ENCODE measurements around the gene GABBR2. TPM values are rescaled to one million over a fixed set of nuclear protein-coding genes. Genes with fewer than 3 reads are reported as not detected.
"Not testable (repeated sequence)": the region's sequence is repeated elsewhere in the genome, so short reads cannot be mapped to it uniquely, and the experiment has no call there.

GABBR2 gene
- total and polyA plus RNA-seq, 7 experiments from 2014 or later: not detected

DNA sequence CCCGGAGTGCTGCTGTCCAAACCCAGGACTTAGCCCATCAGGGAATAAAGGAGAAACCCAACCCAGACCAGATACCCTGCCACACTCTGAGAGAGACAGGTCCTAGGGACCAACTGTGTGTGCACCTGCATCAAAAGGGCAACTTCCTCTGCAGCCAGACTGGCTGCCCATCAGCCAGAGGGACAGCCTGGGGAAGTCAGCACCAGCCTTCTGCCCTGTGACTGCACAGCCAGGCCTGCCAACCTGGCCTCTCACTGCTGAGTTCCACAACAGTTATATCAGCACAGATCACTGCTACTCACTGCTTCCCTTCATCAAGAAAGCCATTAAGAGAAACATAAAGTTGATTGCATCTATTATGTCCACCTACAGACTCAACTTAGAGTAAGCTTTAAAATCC lies 18.0 kb downstream of the GABBR2 start:
- ATAC-seq: no peak
- Mint-ChIP-seq H3K4me1 (peaks cover 0 to 5% (median 0%) of the 10 kb centered on the region in 7 donors), H3K27ac (no peak overlapping the region), H3K27me3 (peaks cover 4 to 18% (median 10%) of the 10 kb centered on the region in 5 donors), H3K9me3 (peaks cover 0 to 2% (median 0%) of the 10 kb centered on the region in 11 donors), H3K36me3 (no peaks in the 10 kb centered on the region), H3K4me3 (no peak overlapping the region)
- H3K9me3 ChIP-seq (ENCODE audit: control insufficient read depth in 2 of 3, low read length in 3 of 3): no peaks in the 10 kb centered on the region
- CTCF ChIA-PET: no interaction called here
- intact Hi-C loops (cut with micrococcal nuclease): no loop called here
- DNase-seq: no peak
- no peak overlapping the region for H3K4me3 ChIP-seq (ENCODE audit: low read length)
- H3K27me3 ChIP-seq (ENCODE audit: control insufficient read depth in 2 of 2, insufficient read depth in 2 of 2, low read length in 2 of 2): no peaks in the 10 kb centered on the region
- POLR2A ChIA-PET: no interaction called here
- no peaks in the 10 kb centered on the region for H3K36me3 ChIP-seq (ENCODE audit: control insufficient read depth in 2 of 3, insufficient read depth in 3 of 3, low read length in 3 of 3)
- H3K4me1 ChIP-seq (ENCODE audit: control insufficient read depth in 2 of 2, insufficient read depth in 2 of 2, low read length in 2 of 2): no peaks in the 10 kb centered on the region
- H3K27ac ChIP-seq (ENCODE audit: low read depth, low read length): no peak overlapping the region

DNA sequence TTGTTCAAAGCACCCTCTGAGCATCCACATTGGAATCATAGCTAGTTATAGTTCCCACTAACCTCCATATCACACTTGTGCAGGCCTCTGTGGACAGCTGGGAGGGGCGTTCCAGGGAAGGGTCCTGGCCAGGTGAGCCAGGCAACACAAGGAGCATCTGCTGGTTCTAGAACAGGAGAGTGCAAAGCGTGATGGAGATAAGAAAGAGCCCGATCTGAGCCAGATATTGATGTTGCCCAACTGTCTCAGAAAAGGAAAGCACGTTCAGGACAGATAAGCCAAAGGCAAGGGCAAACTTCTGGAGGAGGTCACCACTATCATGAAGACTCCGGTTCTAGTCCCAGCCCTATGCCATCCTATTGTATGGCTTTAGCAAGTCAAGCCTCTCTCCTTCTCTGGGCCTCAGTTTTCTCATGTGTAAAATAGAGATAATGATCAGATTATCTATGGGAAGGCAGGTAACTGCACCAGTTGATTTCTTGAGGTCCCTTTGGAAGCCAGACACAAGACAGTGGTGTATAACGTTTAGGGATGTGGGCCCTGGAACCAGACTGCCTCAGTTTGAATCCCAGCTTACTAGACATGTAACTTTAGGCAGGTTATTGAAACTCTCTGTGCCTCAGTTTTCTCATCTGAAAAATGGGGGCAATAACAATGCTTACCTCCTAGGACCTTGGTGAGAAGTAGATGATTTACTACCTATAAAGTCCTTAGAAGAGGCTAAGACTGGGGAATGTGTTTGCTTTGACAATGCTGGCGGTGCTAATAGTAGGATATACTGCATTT lies 19.8 kb downstream of the GABBR2 start:
- intact Hi-C loops (cut with micrococcal nuclease): no loop called here
- no peak for ATAC-seq
- Histone ChIP-seq H3K36me3 (ENCODE audit: control insufficient read depth in 2 of 3, insufficient read depth in 3 of 3, low read length in 3 of 3) (no peaks in the 10 kb centered on the region), H3K4me1 (ENCODE audit: control insufficient read depth in 2 of 2, insufficient read depth in 2 of 2, low read length in 2 of 2) (no peaks in the 10 kb centered on the region), H3K27me3 (ENCODE audit: control insufficient read depth in 2 of 2, insufficient read depth in 2 of 2, low read length in 2 of 2) (no peaks in the 10 kb centered on the region), H3K27ac (ENCODE audit: low read depth, low read length) (no peak overlapping the region), H3K9me3 (ENCODE audit: control insufficient read depth in 2 of 3, low read length in 3 of 3) (no peaks in the 10 kb centered on the region), H3K4me3 (ENCODE audit: low read length) (no peak overlapping the region)
- peaks cover 0 to 10% (median 4%) of the 10 kb centered on the region in 5 donors for H3K27me3 Mint-ChIP-seq
- ChIA-PET CTCF (no interaction called here), POLR2A (no interaction called here)
- DNase-seq: no peak
- no peak overlapping the region for H3K27ac Mint-ChIP-seq
- peaks cover 0 to 2% (median 0%) of the 10 kb centered on the region in 11 donors for H3K9me3 Mint-ChIP-seq
- no peak overlapping the region for H3K4me3 Mint-ChIP-seq
- H3K36me3 Mint-ChIP-seq: no peaks in the 10 kb centered on the region
- H3K4me1 Mint-ChIP-seq: peaks cover 0 to 5% (median 0%) of the 10 kb centered on the region in 7 donors

DNA sequence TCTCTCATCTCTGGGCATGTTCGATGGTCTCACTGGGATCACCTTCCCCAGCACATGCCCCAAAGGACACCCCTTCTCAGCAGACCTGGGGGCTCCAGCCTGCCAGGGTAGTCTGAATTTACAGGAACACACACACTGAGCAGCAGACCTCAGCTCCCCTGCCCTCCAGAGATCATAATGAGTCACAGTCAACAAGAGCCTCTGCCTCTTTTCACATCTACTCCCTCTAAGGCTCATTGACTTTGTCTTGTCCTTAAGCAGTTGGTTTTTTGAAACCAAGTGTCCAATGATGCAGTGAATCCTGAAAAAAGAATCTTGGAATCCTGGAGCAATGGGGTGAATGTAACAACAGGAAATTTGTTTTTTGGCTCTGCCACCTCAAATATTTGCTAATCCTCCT lies 20.8 kb downstream of the GABBR2 start:
- H3K27ac Mint-ChIP-seq: no peak overlapping the region
- H3K9me3 ChIP-seq (ENCODE audit: control insufficient read depth in 2 of 3, low read length in 3 of 3): no peaks in the 10 kb centered on the region
- no peaks in the 10 kb centered on the region for H3K36me3 Mint-ChIP-seq
- H3K27ac ChIP-seq (ENCODE audit: low read depth, low read length): no peak overlapping the region
- H3K27me3 Mint-ChIP-seq: peaks cover 0 to 10% (median 0%) of the 10 kb centered on the region in 5 donors
- H3K27me3 ChIP-seq (ENCODE audit: control insufficient read depth in 2 of 2, insufficient read depth in 2 of 2, low read length in 2 of 2): no peaks in the 10 kb centered on the region
- H3K9me3 Mint-ChIP-seq: peaks cover 0 to 2% (median 0%) of the 10 kb centered on the region in 11 donors
- DNase-seq (no peak), ATAC-seq (no peak)
- ChIA-PET CTCF (no interaction called here), POLR2A (no interaction called here)
- no peaks in the 10 kb centered on the region for H3K4me1 ChIP-seq (ENCODE audit: control insufficient read depth in 2 of 2, insufficient read depth in 2 of 2, low read length in 2 of 2)
- intact Hi-C loops (cut with micrococcal nuclease): no loop called here
- H3K4me3 Mint-ChIP-seq: no peak overlapping the region
- peaks cover 0 to 5% (median 0%) of the 10 kb centered on the region in 7 donors for H3K4me1 Mint-ChIP-seq
- H3K36me3 ChIP-seq (ENCODE audit: control insufficient read depth in 2 of 3, insufficient read depth in 3 of 3, low read length in 3 of 3): no peaks in the 10 kb centered on the region
- H3K4me3 ChIP-seq (ENCODE audit: low read length): no peak overlapping the region

DNA sequence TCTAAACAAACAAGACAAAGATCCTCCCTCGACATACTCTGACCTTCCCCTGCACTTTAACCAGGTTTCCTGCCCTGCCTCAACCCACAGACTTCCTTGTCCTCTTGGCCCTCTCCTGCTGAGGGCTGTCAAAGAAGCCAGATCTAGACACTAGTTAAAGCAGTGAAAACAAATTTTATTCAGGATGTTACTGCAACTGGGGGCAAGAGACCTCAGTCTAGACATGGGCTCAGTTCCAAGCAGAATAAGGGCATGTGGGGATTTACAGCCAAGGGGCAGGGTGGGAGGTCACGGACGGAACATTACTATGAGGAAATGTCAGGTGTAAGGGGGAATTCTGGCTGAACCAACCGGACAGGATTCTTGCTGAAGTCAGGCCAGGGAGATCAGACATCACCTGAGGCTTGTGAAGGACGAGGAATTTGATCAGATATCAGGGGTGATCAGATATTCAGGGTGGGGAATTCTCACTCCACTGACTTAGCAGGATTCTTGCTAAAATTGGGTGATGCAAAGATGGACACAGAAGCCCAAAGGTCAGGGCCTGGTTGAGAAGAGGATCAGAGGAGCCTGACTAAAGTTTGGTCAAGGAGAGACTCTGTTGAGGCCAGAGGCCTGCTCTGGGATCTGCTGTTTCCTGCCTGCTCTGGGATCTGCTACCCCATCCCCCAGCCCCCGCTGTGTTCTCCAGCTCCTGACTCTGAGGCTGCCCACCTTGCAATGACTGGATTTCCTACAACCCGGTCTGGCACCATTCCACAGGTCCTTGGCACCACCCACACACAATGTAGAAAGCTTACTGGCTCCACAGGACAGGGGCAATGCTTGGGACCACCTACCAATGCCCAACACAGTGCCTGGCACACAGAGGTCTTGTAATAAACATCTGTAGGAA lies 21.5 kb downstream of the GABBR2 start:
- H3K27me3 Mint-ChIP-seq: peaks cover 0 to 10% (median 0%) of the 10 kb centered on the region in 5 donors
- no peaks in the 10 kb centered on the region for H3K27me3 ChIP-seq (ENCODE audit: control insufficient read depth in 2 of 2, insufficient read depth in 2 of 2, low read length in 2 of 2)
- H3K4me1 ChIP-seq (ENCODE audit: control insufficient read depth in 2 of 2, insufficient read depth in 2 of 2, low read length in 2 of 2): no peaks in the 10 kb centered on the region
- ATAC-seq: no peak
- no peak overlapping the region for H3K27ac Mint-ChIP-seq
- H3K9me3 ChIP-seq (ENCODE audit: control insufficient read depth in 2 of 3, low read length in 3 of 3): no peaks in the 10 kb centered on the region
- ChIA-PET POLR2A (no interaction called here), CTCF (no interaction called here)
- no peak overlapping the region for H3K4me3 ChIP-seq (ENCODE audit: low read length)
- no peak for DNase-seq
- intact Hi-C loops (cut with micrococcal nuclease): no loop called here
- no peak overlapping the region for H3K4me3 Mint-ChIP-seq
- H3K27ac ChIP-seq (ENCODE audit: low read depth, low read length): no peak overlapping the region
- peaks cover 0 to 5% (median 0%) of the 10 kb centered on the region in 7 donors for H3K4me1 Mint-ChIP-seq
- H3K36me3 Mint-ChIP-seq: no peaks in the 10 kb centered on the region
- H3K36me3 ChIP-seq (ENCODE audit: control insufficient read depth in 2 of 3, insufficient read depth in 3 of 3, low read length in 3 of 3): no peaks in the 10 kb centered on the region
- peaks cover 0 to 2% (median 0%) of the 10 kb centered on the region in 11 donors for H3K9me3 Mint-ChIP-seq

DNA sequence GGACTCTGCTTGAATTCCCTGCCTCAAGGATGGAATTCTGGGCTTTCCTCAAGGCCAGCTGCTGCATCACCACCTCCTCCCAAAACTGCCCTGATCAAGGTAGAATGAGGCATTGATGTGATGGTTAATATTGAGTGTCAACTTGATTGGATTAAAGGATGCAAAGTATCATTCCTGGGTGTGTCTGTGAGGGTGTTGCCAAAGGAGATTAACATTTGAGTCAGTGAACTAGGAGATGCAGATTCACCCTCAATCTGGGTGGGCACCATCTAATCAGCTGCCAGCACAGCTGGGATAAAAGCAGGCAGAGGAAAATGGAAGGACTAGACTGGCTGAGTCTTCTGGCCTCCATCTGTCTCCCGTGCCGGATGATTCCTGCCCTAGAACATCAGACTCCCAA lies 23.9 kb downstream of the GABBR2 start:
- CTCF ChIA-PET: interaction anchor here (0.6 kb wide), 1 partner anchor 51 kb away, joined by 3 read pairs; no protein-coding TSS in a partner anchor
- H3K4me3 Mint-ChIP-seq; H3K4me1 Mint-ChIP-seq; intact Hi-C loops (cut with micrococcal nuclease); H3K36me3 Mint-ChIP-seq; H3K27me3 Mint-ChIP-seq; H3K27ac Mint-ChIP-seq; ATAC-seq; H3K27ac ChIP-seq (ENCODE audit: low read depth, low read length); H3K9me3 Mint-ChIP-seq; DNase-seq; H3K4me3 ChIP-seq (ENCODE audit: low read length); POLR2A ChIA-PET; H3K4me1 ChIP-seq (ENCODE audit: control insufficient read depth in 2 of 2, insufficient read depth in 2 of 2, low read length in 2 of 2); H3K9me3 ChIP-seq (ENCODE audit: control insufficient read depth in 2 of 3, low read length in 3 of 3); H3K27me3 ChIP-seq (ENCODE audit: control insufficient read depth in 2 of 2, insufficient read depth in 2 of 2, low read length in 2 of 2); H3K36me3 ChIP-seq (ENCODE audit: control insufficient read depth in 2 of 3, insufficient read depth in 3 of 3, low read length in 3 of 3): not testable (repeated sequence)

DNA sequence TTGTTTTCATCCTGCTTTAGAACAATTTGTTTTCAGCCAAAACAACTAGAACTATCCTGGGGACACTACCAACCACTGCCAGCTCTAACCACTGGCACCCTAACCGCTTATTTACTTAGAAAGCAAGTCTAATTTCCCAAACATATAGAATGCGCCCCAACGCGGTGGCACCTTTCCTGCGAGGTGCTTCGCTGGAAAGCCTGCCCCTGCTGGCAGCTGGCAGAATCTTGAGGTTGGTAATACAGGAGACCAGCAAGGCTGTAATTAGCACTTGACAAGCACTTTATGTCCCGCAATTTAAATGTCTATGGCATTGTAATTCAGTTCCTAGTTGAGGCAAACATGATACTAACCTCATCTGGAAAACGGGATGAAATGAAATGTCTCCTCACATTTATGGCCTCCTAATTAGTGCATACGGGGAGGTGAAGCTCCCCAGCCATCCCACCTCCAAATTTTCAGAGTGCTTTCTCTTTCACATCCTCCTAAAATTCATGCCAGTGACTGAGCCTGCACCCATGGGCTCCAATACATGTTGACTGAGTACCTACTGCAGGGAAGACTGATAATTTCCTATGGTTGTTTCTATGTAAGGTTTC lies 30.4 kb downstream of the GABBR2 start:
- H3K9me3 ChIP-seq (ENCODE audit: control insufficient read depth in 2 of 3, low read length in 3 of 3): no peaks in the 10 kb centered on the region
- ATAC-seq (no peak), DNase-seq (no peak)
- Mint-ChIP-seq H3K4me3 (no peak overlapping the region), H3K36me3 (no peaks in the 10 kb centered on the region), H3K4me1 (no peaks in the 10 kb centered on the region), H3K27me3 (peaks cover 11 to 30% (median 21%) of the 10 kb centered on the region in 5 donors), H3K27ac (no peak overlapping the region), H3K9me3 (peaks cover 0 to 12% (median 0%) of the 10 kb centered on the region in 11 donors)
- no peaks in the 10 kb centered on the region for H3K4me1 ChIP-seq (ENCODE audit: control insufficient read depth in 2 of 2, insufficient read depth in 2 of 2, low read length in 2 of 2)
- H3K36me3 ChIP-seq (ENCODE audit: control insufficient read depth in 2 of 3, insufficient read depth in 3 of 3, low read length in 3 of 3): no peaks in the 10 kb centered on the region
- intact Hi-C loops (cut with micrococcal nuclease): no loop called here
- no peaks in the 10 kb centered on the region for H3K27me3 ChIP-seq (ENCODE audit: control insufficient read depth in 2 of 2, insufficient read depth in 2 of 2, low read length in 2 of 2)
- POLR2A ChIA-PET: no interaction called here
- CTCF ChIA-PET: no interaction called here
- H3K4me3 ChIP-seq (ENCODE audit: low read length): no peak overlapping the region
- H3K27ac ChIP-seq (ENCODE audit: low read depth, low read length): no peak overlapping the region

All from naive thymus-derived CD4-positive, alpha-beta T cell (primary cell).